WTC11 (cell line): ENCODE results near the gene GJA1. TPM values are rescaled to one million over a fixed set of nuclear protein-coding genes. Genes with fewer than 3 reads are reported as not detected.

Source experiments
- ATAC-seq: fragments of 200-7000 bp; cut with Tn5 transposase; 2 replicates; pipeline ENCODE4 v1.10.0; 2021; ENCODE audit warnings: mild to moderate bottlenecking, moderate library complexity
- CTCF ChIA-PET: fragments of 300-600 bp; sonication (Branson Sonifier 250); formaldehyde crosslinking; loops from one replicate; lab custom pipeline; 2021; ENCODE audit warnings: antibody characterized with exemption; lab: Charles Lee
- POLR2A ChIA-PET: fragments of 350-600 bp; sonication (Branson Sonifier 250); formaldehyde crosslinking; loops from one replicate; lab custom pipeline; 2021; ENCODE audit warnings: antibody characterized with exemption; lab: Charles Lee
- DNase-seq: peaks from one replicate; pipeline ENCODE4 v3.0.0; 2021; ENCODE audit warnings: low spot score
- H3K27ac Mint-ChIP-seq: 2 replicates; pipeline ENCODE4 v1.8.0; 2021; ENCODE audit warnings: mixed read lengths
- H3K27me3 Mint-ChIP-seq: 2 replicates; pipeline ENCODE4 v1.8.0; 2021; ENCODE audit warnings: low read depth, mild to moderate bottlenecking, moderate library complexity, mixed read lengths
- H3K36me3 Mint-ChIP-seq: 2 replicates; pipeline ENCODE4 v1.8.0; 2021; ENCODE audit warnings: mixed read lengths
- H3K4me1 Mint-ChIP-seq: 2 replicates; pipeline ENCODE4 v1.8.0; 2022; ENCODE audit warnings: mixed read lengths
- H3K4me3 Mint-ChIP-seq: 2 replicates; pipeline ENCODE4 v1.8.0; 2021; ENCODE audit warnings: mild to moderate bottlenecking, moderate library complexity, mixed read lengths
- H3K9me3 Mint-ChIP-seq: 2 replicates; pipeline ENCODE4 v1.8.0; 2021; ENCODE audit warnings: mixed read lengths
- ATF6 ChIP-seq: sonication (generic); formaldehyde crosslinking; IDR thresholded peaks from 2 replicates; pipeline ENCODE4 v1.8.1; 2023; ENCODE audit warnings: mild to moderate bottlenecking, missing genetic modification reagents
- CBFB ChIP-seq: sonication (generic); formaldehyde crosslinking; IDR thresholded peaks from 2 replicates; pipeline ENCODE4 v1.8.1; 2022; ENCODE audit warnings: mild to moderate bottlenecking, low read depth, missing genetic modification reagents
- ELF4 ChIP-seq: sonication (generic); formaldehyde crosslinking; IDR thresholded peaks from 2 replicates; pipeline ENCODE4 v1.8.1; 2022; ENCODE audit warnings: low read depth, mild to moderate bottlenecking, moderate library complexity, missing genetic modification reagents
- EMX1 ChIP-seq: fragments of 250-450 bp; sonication (Bioruptor Pico); IDR thresholded peaks from 2 replicates; pipeline ENCODE4 v1.8.0; 2021; ENCODE audit warnings: mild to moderate bottlenecking
- ESRRA ChIP-seq: sonication (generic); formaldehyde crosslinking; IDR thresholded peaks from 2 replicates; pipeline ENCODE4 v1.8.1; 2022; ENCODE audit warnings: mild to moderate bottlenecking, missing genetic modification reagents, borderline replicate concordance
- GTF2I ChIP-seq: fragments of 250-450 bp; sonication (Bioruptor Pico); conservative IDR thresholded peaks from 2 replicates; pipeline ENCODE4 v1.4.0; 2021; ENCODE audit warnings: mild to moderate bottlenecking
- IRF2 ChIP-seq: sonication (generic); formaldehyde crosslinking; IDR thresholded peaks from 2 replicates; pipeline ENCODE4 v1.8.0; 2022; ENCODE audit warnings: low read depth, missing genetic modification reagents, borderline replicate concordance
- MAX ChIP-seq: sonication (generic); formaldehyde crosslinking; IDR thresholded peaks from 2 replicates; pipeline ENCODE4 v1.8.0; 2022; ENCODE audit warnings: mild to moderate bottlenecking, missing genetic modification reagents
- NFE2L1 ChIP-seq: sonication (generic); formaldehyde crosslinking; IDR thresholded peaks from 2 replicates; pipeline ENCODE4 v1.8.1; 2023; ENCODE audit warnings: missing genetic modification reagents
- NFYB ChIP-seq: sonication (generic); formaldehyde crosslinking; conservative IDR thresholded peaks from 2 replicates; pipeline ENCODE4 v1.8.0; 2022; ENCODE audit warnings: low read depth, missing genetic modification reagents
- NR2C2 ChIP-seq: sonication (generic); formaldehyde crosslinking; IDR thresholded peaks from 2 replicates; pipeline ENCODE4 v1.8.0; 2022; ENCODE audit warnings: mild to moderate bottlenecking, missing genetic modification reagents
- NR3C1 ChIP-seq: sonication (generic); formaldehyde crosslinking; conservative IDR thresholded peaks from 2 replicates; pipeline ENCODE4 v1.8.1; 2023; ENCODE audit warnings: low read depth, mild to moderate bottlenecking, missing genetic modification reagents
- STAT6 ChIP-seq: sonication (generic); formaldehyde crosslinking; conservative IDR thresholded peaks from 2 replicates; pipeline ENCODE4 v1.8.1; 2023; ENCODE audit warnings: mild to moderate bottlenecking, low read depth, missing genetic modification reagents, moderate library complexity
- TCF7 ChIP-seq: sonication (generic); formaldehyde crosslinking; IDR thresholded peaks from 2 replicates; pipeline ENCODE4 v1.8.0; 2022; ENCODE audit warnings: mild to moderate bottlenecking, low read depth, missing genetic modification reagents, moderate library complexity
- TEAD4 ChIP-seq: sonication (generic); formaldehyde crosslinking; IDR thresholded peaks from 2 replicates; pipeline ENCODE4 v1.8.0; 2022; ENCODE audit warnings: mild to moderate bottlenecking, missing genetic modification reagents
- ZNF138 ChIP-seq: sonication (generic); formaldehyde crosslinking; conservative IDR thresholded peaks from 2 replicates; pipeline ENCODE4 v1.8.1; 2022; ENCODE audit warnings: mild to moderate bottlenecking, moderate library complexity, missing genetic modification reagents
- ZNF396 ChIP-seq: fragments of 250-450 bp; sonication (Bioruptor Pico); IDR thresholded peaks from 2 replicates; pipeline ENCODE4 v1.8.0; 2021; ENCODE audit warnings: mild to moderate bottlenecking, moderate library complexity, borderline replicate concordance
- total RNA-seq: library from RNA; stranded (reverse); gene quantifications from 3 replicates; pipeline ENCODE4 v1.2.3, GENCODE V29; 2021
- TF ChIP-seq, protein P1 (sequence below): sonication (generic); formaldehyde crosslinking; IDR thresholded peaks from 2 replicates; pipeline ENCODE4 v1.8.0; 2022; ENCODE audit warnings: missing genetic modification reagents
- TF ChIP-seq, protein P2 (sequence below): sonication (generic); formaldehyde crosslinking; IDR thresholded peaks from 2 replicates; pipeline ENCODE4 v1.8.1; 2023; ENCODE audit warnings: mild to moderate bottlenecking, missing genetic modification reagents
- TF ChIP-seq, protein P3 (sequence below): fragments of 250-450 bp; sonication (Bioruptor Pico); IDR thresholded peaks from 2 replicates; pipeline ENCODE4 v1.9.0; 2021; ENCODE audit warnings: moderate library complexity, mild to moderate bottlenecking, inconsistent platforms, borderline replicate concordance
- TF ChIP-seq, protein P4 (sequence below): fragments of 250-450 bp; sonication (Bioruptor Pico); IDR thresholded peaks from 2 replicates; pipeline ENCODE4 v1.8.0; 2021; ENCODE audit warnings: mild to moderate bottlenecking

Gene GJA1
- total RNA-seq, 1 experiment from 2014 or later = 546 TPM

DNA sequence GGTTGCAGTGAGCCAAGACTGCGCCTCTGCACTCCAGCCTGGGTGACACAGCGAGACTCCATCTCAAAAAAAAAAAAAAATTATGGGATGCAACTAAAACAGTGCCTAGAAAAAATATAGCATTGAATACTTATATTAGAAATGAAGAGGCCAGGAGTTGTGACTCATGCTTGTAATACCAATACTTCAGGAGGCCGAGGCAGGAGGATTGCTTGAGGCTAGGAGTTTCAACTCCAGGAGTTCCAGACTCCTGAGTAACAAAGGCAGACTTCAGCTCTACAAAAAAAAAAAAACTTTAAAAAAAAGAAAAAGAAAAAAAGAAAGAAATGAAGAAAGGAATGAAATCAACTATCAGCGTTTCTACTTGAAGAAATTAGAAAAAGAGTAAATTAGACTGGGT lies 17.1 kb upstream of the GJA1 start:
- H3K27me3 Mint-ChIP-seq = no peaks in the 10 kb centered on the region
- CTCF ChIA-PET = no interaction called here
- no peak overlapping the region for H3K4me3 Mint-ChIP-seq
- H3K9me3 Mint-ChIP-seq = peaks cover 16% of the 10 kb centered on the region
- H3K36me3 Mint-ChIP-seq = peaks cover 5% of the 10 kb centered on the region
- DNase-seq = no peak
- TF ChIP-seq MAX = no peak
- TF ChIP-seq EMX1 (CRISPR knock-in tag) = no peak
- no peak for TF ChIP-seq CBFB (CRISPR knock-in tag)
- TF ChIP-seq TCF7 (CRISPR knock-in tag) = no peak
- no peak for TF ChIP-seq ZNF138
- no peak for TF ChIP-seq NR3C1
- TF ChIP-seq ESRRA (CRISPR knock-in tag) = no peak
- TF ChIP-seq ZNF396 = no peak
- TF ChIP-seq, protein P1, sequence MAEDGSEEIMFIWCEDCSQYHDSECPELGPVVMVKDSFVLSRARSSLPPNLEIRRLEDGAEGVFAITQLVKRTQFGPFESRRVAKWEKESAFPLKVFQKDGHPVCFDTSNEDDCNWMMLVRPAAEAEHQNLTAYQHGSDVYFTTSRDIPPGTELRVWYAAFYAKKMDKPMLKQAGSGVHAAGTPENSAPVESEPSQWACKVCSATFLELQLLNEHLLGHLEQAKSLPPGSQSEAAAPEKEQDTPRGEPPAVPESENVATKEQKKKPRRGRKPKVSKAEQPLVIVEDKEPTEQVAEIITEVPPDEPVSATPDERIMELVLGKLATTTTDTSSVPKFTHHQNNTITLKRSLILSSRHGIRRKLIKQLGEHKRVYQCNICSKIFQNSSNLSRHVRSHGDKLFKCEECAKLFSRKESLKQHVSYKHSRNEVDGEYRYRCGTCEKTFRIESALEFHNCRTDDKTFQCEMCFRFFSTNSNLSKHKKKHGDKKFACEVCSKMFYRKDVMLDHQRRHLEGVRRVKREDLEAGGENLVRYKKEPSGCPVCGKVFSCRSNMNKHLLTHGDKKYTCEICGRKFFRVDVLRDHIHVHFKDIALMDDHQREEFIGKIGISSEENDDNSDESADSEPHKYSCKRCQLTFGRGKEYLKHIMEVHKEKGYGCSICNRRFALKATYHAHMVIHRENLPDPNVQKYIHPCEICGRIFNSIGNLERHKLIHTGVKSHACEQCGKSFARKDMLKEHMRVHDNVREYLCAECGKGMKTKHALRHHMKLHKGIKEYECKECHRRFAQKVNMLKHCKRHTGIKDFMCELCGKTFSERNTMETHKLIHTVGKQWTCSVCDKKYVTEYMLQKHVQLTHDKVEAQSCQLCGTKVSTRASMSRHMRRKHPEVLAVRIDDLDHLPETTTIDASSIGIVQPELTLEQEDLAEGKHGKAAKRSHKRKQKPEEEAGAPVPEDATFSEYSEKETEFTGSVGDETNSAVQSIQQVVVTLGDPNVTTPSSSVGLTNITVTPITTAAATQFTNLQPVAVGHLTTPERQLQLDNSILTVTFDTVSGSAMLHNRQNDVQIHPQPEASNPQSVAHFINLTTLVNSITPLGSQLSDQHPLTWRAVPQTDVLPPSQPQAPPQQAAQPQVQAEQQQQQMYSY (CRISPR knock-in tag) = no peak
- TF ChIP-seq NFE2L1 (CRISPR knock-in tag) = no peak
- TF ChIP-seq TEAD4 (CRISPR knock-in tag) = no peak
- TF ChIP-seq, protein P2, sequence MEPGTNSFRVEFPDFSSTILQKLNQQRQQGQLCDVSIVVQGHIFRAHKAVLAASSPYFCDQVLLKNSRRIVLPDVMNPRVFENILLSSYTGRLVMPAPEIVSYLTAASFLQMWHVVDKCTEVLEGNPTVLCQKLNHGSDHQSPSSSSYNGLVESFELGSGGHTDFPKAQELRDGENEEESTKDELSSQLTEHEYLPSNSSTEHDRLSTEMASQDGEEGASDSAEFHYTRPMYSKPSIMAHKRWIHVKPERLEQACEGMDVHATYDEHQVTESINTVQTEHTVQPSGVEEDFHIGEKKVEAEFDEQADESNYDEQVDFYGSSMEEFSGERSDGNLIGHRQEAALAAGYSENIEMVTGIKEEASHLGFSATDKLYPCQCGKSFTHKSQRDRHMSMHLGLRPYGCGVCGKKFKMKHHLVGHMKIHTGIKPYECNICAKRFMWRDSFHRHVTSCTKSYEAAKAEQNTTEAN (CRISPR knock-in tag) = no peak
- no peak for TF ChIP-seq NR2C2 (CRISPR knock-in tag)
- no peak for TF ChIP-seq ATF6 (CRISPR knock-in tag)
- TF ChIP-seq NFYB (CRISPR knock-in tag) = no peak
- TF ChIP-seq, all 79 proteins: peak for 0
- ATAC-seq = no peak
- Mint-ChIP-seq H3K4me1 (0 out of 2 replicates have a peak, but pooled peaks cover 4% of the 10 kb centered on the region), H3K27ac (no peak overlapping the region)
- POLR2A ChIA-PET = no interaction called here

- peak overlapping the region; percentile 67; the same call in 1 of the 2 replicates for H3K27ac Mint-ChIP-seq
- no peak overlapping the region for H3K4me3 Mint-ChIP-seq
- H3K36me3 Mint-ChIP-seq = no peaks in the 10 kb centered on the region; the same call in 1 of the 2 replicates
- no peaks in the 10 kb centered on the region for H3K27me3 Mint-ChIP-seq
- DNase-seq (no peak), ATAC-seq (no peak)
- peaks cover 21% of the 10 kb centered on the region for H3K4me1 Mint-ChIP-seq
- ChIA-PET CTCF (no interaction called here), POLR2A (no interaction called here)
- H3K9me3 Mint-ChIP-seq = no peaks in the 10 kb centered on the region
- no peak for TF ChIP-seq STAT6 (CRISPR knock-in tag)
- no peak for TF ChIP-seq ATF6 (CRISPR knock-in tag)
- no peak for TF ChIP-seq IRF2 (CRISPR knock-in tag)
- TF ChIP-seq, protein P3, sequence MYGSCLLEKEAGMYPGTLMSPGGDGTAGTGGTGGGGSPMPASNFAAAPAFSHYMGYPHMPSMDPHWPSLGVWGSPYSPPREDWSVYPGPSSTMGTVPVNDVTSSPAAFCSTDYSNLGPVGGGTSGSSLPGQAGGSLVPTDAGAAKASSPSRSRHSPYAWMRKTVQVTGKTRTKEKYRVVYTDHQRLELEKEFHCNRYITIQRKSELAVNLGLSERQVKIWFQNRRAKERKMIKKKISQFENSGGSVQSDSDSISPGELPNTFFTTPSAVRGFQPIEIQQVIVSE (CRISPR knock-in tag) = no peak
- TF ChIP-seq, protein P4, sequence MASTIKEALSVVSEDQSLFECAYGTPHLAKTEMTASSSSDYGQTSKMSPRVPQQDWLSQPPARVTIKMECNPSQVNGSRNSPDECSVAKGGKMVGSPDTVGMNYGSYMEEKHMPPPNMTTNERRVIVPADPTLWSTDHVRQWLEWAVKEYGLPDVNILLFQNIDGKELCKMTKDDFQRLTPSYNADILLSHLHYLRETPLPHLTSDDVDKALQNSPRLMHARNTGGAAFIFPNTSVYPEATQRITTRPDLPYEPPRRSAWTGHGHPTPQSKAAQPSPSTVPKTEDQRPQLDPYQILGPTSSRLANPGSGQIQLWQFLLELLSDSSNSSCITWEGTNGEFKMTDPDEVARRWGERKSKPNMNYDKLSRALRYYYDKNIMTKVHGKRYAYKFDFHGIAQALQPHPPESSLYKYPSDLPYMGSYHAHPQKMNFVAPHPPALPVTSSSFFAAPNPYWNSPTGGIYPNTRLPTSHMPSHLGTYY (CRISPR knock-in tag) = no peak
- no peak for TF ChIP-seq ELF4 (CRISPR knock-in tag)
- no peak for TF ChIP-seq GTF2I (CRISPR knock-in tag)
Measured at GRCh38 chr6:121426686-121427085, 8.8 kb upstream of the GJA1 start.
